CD4-positive, alpha-beta T cell (primary cell): Measurements from ENCODE around the gene RNF121. TPM values are rescaled to one million over a fixed set of nuclear protein-coding genes. Genes with fewer than 3 reads are reported as not detected.

ENCODE experiments used
- ATAC-seq: fragments of 200-7000 bp; cut with Tn5 transposase; one replicate; pipeline ENCODE4 v1.10.0; 2022; ENCODE audit warnings: mild to moderate bottlenecking; ENCODE audit not compliant: poor library complexity
- CTCF ChIA-PET: fragments of 350-600 bp; sonication (Branson Sonifier 250); formaldehyde crosslinking; loops from one replicate; lab custom pipeline; 2021; ENCODE audit warnings: antibody characterized with exemption, inconsistent platforms; lab: Charles Lee
- POLR2A ChIA-PET: fragments of 350-600 bp; sonication (Branson Sonifier 250); formaldehyde crosslinking; loops from one replicate; lab custom pipeline; 2021; ENCODE audit warnings: antibody characterized with exemption, inconsistent platforms; lab: Charles Lee
- DNase-seq, 14 experiments: peaks; one replicate each; pipeline ENCODE4 v3.0.0-alpha.2; 2013 to 2020; ENCODE audit warnings: mixed read lengths in 2 of 14
- H3K27ac ChIP-seq, 2 donors: one replicate each; pipeline versions ENCODE4 v1.5.1 to v1.7.0; 2013; ENCODE audit warnings: low read length in 2 of 2, low read depth in 1 of 2, mild to moderate bottlenecking in 1 of 2
- H3K27me3 ChIP-seq, 2 experiments: 1 replicate in 1 of 2; 2 replicates in 1 of 2; pipeline versions ENCODE4 v1.6.1 to v1.7.0; 2013; ENCODE audit warnings: low read length in 2 of 2, control low read depth in 1 of 2, mild to moderate bottlenecking in 1 of 2, moderate library complexity in 1 of 2; ENCODE audit not compliant: insufficient read depth in 2 of 2, control insufficient read depth in 1 of 2
- H3K36me3 ChIP-seq: one replicate; pipeline ENCODE4 v1.6.1; 2013; ENCODE audit warnings: low read length, control low read depth; ENCODE audit not compliant: insufficient read depth
- H3K4me1 ChIP-seq: one replicate; pipeline ENCODE4 v1.6.1; 2013; ENCODE audit warnings: low read length, control low read depth; ENCODE audit not compliant: insufficient read depth
- H3K4me3 ChIP-seq: one replicate; pipeline ENCODE4 v1.5.1; 2013; ENCODE audit warnings: mild to moderate bottlenecking, low read length, moderate library complexity
- H3K9me3 ChIP-seq, 2 experiments: 1 replicate in 1 of 2; 2 replicates in 1 of 2; pipeline versions ENCODE4 v1.6.1 to v1.7.0; 2013; ENCODE audit warnings: low read length in 2 of 2, mild to moderate bottlenecking in 2 of 2, control low read depth in 1 of 2, moderate library complexity in 1 of 2; ENCODE audit not compliant: control insufficient read depth in 1 of 2, insufficient read depth in 1 of 2
- H3K27ac Mint-ChIP-seq: one replicate; pipeline ENCODE4 v1.8.0; 2020; ENCODE audit warnings: mixed read lengths
- H3K27me3 Mint-ChIP-seq: one replicate; pipeline ENCODE4 v1.8.0; 2021; ENCODE audit warnings: mixed read lengths
- H3K36me3 Mint-ChIP-seq: one replicate; pipeline ENCODE4 v1.8.0; 2021; ENCODE audit warnings: low read depth, mixed read lengths
- H3K4me1 Mint-ChIP-seq: one replicate; pipeline ENCODE4 v1.8.0; 2021; ENCODE audit warnings: low read depth, mixed read lengths
- H3K4me3 Mint-ChIP-seq: one replicate; pipeline ENCODE4 v1.8.0; 2020; ENCODE audit warnings: mild to moderate bottlenecking, mixed read lengths
- H3K9me3 Mint-ChIP-seq: one replicate; pipeline ENCODE4 v1.8.0; 2020; ENCODE audit warnings: mixed read lengths
- intact Hi-C, 2 experiments: fragments of 100-400 bp; cut with DNase I in 1 of 2; cut with micrococcal nuclease in 1 of 2; formaldehyde crosslinking; loops; one replicate each; pipeline versions ENCODE4 v1.15.1 to v1.9.0; 2023 to 2025; cut with DNase I, micrococcal nuclease
- total RNA-seq, 174 experiments: library from RNA in 2 of 174; stranded (reverse) in 2 of 174; gene quantifications; one replicate each; pipeline ENCODE4 v1.2.3 and lab custom pipeline; 2021 to 2026
- TF ChIP-seq, protein P1 (sequence below): fragments of 200-600 bp; IDR thresholded peaks from one replicate; pipeline ENCODE4 v1.8.0; 2022; ENCODE audit warnings: antibody characterized with exemption, mild to moderate bottlenecking

The RNF121 gene
- total RNA-seq, 2 experiments from 2014 or later: 10.1 to 10.4 TPM

DNA sequence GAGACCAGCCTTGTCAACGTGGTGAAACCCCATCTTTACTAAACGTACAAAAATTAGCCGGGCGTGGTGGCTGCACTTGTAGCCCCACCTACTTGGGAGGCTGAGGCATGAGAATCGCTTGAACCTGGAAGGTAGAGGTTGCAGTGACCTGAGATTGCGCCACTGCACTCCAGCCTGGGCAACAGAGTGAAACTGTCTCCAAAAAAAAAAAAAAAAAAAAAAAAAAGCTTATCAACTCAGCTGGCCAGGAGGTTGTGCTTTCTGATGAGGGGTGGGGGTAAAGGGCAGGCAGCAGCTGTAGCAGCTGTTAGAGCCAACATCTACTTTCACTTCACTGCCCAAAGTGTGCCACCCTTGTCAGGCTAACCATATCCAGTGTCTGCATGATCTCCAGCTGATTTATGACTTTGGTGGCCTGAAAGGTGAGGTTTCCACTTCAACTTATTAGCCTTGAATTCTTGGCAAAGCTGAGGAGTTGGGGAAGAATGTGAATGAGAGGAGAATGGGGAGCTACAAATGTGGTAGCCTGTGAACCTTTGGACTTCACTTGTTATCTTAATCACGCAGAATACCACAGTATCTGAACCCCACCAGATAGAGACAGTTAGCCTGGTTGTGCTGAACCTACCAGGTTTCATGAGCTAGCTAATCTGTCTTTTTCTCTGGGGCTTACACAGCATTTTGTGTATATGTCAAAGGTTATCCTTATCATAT lies 19.6 kb downstream of the RNF121 start:
- Mint-ChIP-seq H3K9me3 (no peaks in the 10 kb centered on the region), H3K36me3 (peaks cover 18% of the 10 kb centered on the region), H3K27me3 (no peaks in the 10 kb centered on the region), H3K4me1 (peaks cover 22% of the 10 kb centered on the region), H3K4me3 (no peak overlapping the region), H3K27ac (no peak overlapping the region)
- H3K27ac ChIP-seq: no peak overlapping the region
- TF ChIP-seq, protein P1, sequence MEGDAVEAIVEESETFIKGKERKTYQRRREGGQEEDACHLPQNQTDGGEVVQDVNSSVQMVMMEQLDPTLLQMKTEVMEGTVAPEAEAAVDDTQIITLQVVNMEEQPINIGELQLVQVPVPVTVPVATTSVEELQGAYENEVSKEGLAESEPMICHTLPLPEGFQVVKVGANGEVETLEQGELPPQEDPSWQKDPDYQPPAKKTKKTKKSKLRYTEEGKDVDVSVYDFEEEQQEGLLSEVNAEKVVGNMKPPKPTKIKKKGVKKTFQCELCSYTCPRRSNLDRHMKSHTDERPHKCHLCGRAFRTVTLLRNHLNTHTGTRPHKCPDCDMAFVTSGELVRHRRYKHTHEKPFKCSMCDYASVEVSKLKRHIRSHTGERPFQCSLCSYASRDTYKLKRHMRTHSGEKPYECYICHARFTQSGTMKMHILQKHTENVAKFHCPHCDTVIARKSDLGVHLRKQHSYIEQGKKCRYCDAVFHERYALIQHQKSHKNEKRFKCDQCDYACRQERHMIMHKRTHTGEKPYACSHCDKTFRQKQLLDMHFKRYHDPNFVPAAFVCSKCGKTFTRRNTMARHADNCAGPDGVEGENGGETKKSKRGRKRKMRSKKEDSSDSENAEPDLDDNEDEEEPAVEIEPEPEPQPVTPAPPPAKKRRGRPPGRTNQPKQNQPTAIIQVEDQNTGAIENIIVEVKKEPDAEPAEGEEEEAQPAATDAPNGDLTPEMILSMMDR: no peak
- no peaks in the 10 kb centered on the region for H3K9me3 ChIP-seq
- no peak for DNase-seq
- no peak overlapping the region for H3K4me3 ChIP-seq
- no peak for ATAC-seq
- ChIA-PET POLR2A (no interaction called here), CTCF (interaction anchor here (0.5 to 1.7 kb wide), 3 partner anchors 29 to 94 kb away, joined by 3 read pairs; no protein-coding TSS in a partner anchor)
- intact Hi-C loops: no loop called here
- no peaks in the 10 kb centered on the region for H3K36me3 ChIP-seq
- no peaks in the 10 kb centered on the region for H3K4me1 ChIP-seq
- H3K27me3 ChIP-seq: no peaks in the 10 kb centered on the region

DNA sequence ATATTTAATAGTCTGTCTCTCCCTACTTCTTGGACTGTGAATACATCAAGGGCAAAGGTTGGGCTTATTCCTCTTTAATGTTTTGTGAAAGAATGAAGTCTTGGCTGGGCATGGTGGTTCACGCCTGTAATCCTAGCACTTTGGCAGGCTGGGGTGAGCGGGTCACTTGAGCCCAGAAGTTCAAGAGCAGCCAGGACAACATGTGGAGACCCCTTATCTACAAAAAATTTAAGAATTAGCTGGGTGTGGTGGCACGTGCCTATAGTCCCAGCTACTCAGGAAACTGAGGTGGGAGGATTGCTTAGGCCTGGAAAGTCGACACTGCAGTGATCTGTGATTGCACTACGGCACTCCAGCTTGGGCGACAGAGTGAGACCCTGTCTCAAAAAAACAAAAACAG lies 20.2 kb downstream of the RNF121 start:
- peaks cover 18% of the 10 kb centered on the region for H3K36me3 Mint-ChIP-seq

DNA sequence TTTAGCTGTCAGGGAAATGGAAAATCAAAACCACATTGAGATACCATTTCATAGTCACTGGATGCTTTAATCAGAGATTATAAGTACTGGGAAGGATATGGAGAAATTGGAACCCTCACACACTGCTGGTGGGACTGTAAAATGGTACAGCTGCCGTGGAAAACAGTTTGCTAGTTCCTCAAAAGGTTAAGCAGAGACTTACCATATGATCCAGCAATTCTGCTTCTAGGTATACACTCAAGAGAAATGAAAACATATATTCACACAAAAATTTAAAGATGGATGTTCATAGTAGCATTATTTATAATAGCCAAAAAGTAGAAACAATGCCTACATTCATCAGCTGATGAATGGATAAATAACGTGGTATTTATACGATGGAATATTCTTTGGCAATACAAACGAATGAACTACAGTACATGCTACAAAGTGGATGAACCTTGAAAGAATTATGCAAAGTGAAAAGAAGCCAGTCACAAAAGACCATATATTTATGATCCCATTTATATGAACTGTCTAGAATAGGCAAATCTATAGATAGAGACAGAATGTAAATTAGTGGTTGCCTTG lies 23.0 kb downstream of the RNF121 start:
- Mint-ChIP-seq H3K4me3 (no peak overlapping the region), H3K27me3 (no peaks in the 10 kb centered on the region), H3K9me3 (no peaks in the 10 kb centered on the region), H3K4me1 (peaks cover 41% of the 10 kb centered on the region), H3K36me3 (peaks cover 6% of the 10 kb centered on the region), H3K27ac (no peak overlapping the region)
- ChIA-PET CTCF (interaction anchor here (0.5 kb wide), 1 partner anchor 25 kb away, joined by 4 read pairs; no protein-coding TSS in a partner anchor), POLR2A (no interaction called here)
- Histone ChIP-seq H3K36me3 (no peaks in the 10 kb centered on the region), H3K27ac (no peak overlapping the region), H3K9me3 (no peaks in the 10 kb centered on the region), H3K4me1 (no peaks in the 10 kb centered on the region), H3K27me3 (no peaks in the 10 kb centered on the region), H3K4me3 (no peak overlapping the region)
- TF ChIP-seq, protein P1: no peak
- ATAC-seq (no peak), DNase-seq (no peak)
- intact Hi-C loops: no loop called here

More for the DNA sequence above, 20.2 kb downstream of the RNF121 start:
- ChIA-PET POLR2A (no interaction called here), CTCF (interaction anchor here (0.5 to 1.7 kb wide), 4 partner anchors 20 to 94 kb away, joined by 3 read pairs; partner anchors contain the start of genes RNF121 and XNDC1N)
- H3K4me1 ChIP-seq: no peaks in the 10 kb centered on the region
- no peak overlapping the region for H3K27ac ChIP-seq
- no peaks in the 10 kb centered on the region for H3K27me3 Mint-ChIP-seq
- no peaks in the 10 kb centered on the region for H3K9me3 ChIP-seq
- no peak for DNase-seq
- no peaks in the 10 kb centered on the region for H3K36me3 ChIP-seq
- H3K27me3 ChIP-seq: no peaks in the 10 kb centered on the region
- no peak for ATAC-seq
- H3K4me1 Mint-ChIP-seq: peaks cover 25% of the 10 kb centered on the region
- no peak overlapping the region for H3K27ac Mint-ChIP-seq
- no peaks in the 10 kb centered on the region for H3K9me3 Mint-ChIP-seq
- intact Hi-C loops: no loop called here
- no peak overlapping the region for H3K4me3 ChIP-seq
- TF ChIP-seq, protein P1: no peak
- no peak overlapping the region for H3K4me3 Mint-ChIP-seq
